B cell (primary cell): ENCODE measurements around the gene ELMO1. TPM values are rescaled to one million over a fixed set of nuclear protein-coding genes. Genes with fewer than 3 reads are reported as not detected.

ENCODE experiments used
- ATAC-seq: fragments of 200-7000 bp; cut with Tn5 transposase; one replicate; pipeline ENCODE4 v1.10.0; 2021; ENCODE audit warnings: low read depth, mild to moderate bottlenecking, moderate number of reproducible peaks, moderate library complexity
- CTCF ChIA-PET: fragments of 350-600 bp; sonication (Branson Sonifier 250); formaldehyde crosslinking; loops from one replicate; lab custom pipeline; 2021; ENCODE audit warnings: antibody characterized with exemption, inconsistent platforms; lab: Charles Lee
- POLR2A ChIA-PET: fragments of 350-600 bp; sonication (Branson Sonifier 250); formaldehyde crosslinking; loops from one replicate; lab custom pipeline; 2021; ENCODE audit warnings: antibody characterized with exemption; lab: Charles Lee
- DNase-seq: peaks from one replicate; pipeline ENCODE4 v3.0.0; 2013
- H2AFZ ChIP-seq: 2 replicates; pipeline ENCODE4 v1.6.1; 2012; ENCODE audit warnings: mild to moderate bottlenecking, low read depth, low read length; ENCODE audit not compliant: insufficient read depth, poor library complexity, severe bottlenecking
- H3K27ac ChIP-seq, 2 donors: 1 replicate in 1 of 2; 2 replicates in 1 of 2; pipeline ENCODE4 v1.5.1; 2012 to 2013; ENCODE audit warnings: low read length in 2 of 2, mild to moderate bottlenecking in 2 of 2, moderate library complexity in 1 of 2
- H3K27me3 ChIP-seq, 4 experiments: fragments of 200-600 bp in 1 of 4; sonication (generic) in 1 of 4; replicated peaks in 1 of 4; 1 replicate in 2 of 4; 2 replicates in 2 of 4; pipeline versions ENCODE4 v1.6.1 to v1.7.0; 2013 to 2016; ENCODE audit warnings: low read length in 3 of 4, mild to moderate bottlenecking in 2 of 4, mixed read lengths in 1 of 4, moderate library complexity in 1 of 4; ENCODE audit not compliant: insufficient read depth in 4 of 4, control insufficient read depth in 3 of 4; ENCODE audit errors: control extremely low read depth in 1 of 4
- H3K36me3 ChIP-seq, 2 experiments: replicated peaks in 1 of 2; 1 replicate in 1 of 2; 2 replicates in 1 of 2; pipeline versions ENCODE4 v1.6.1 to v1.7.1; 2013; ENCODE audit warnings: low read length in 1 of 2; ENCODE audit not compliant: insufficient read depth in 2 of 2, control insufficient read depth in 1 of 2; ENCODE audit errors: control extremely low read depth in 1 of 2, extremely low read depth in 1 of 2
- H3K4me1 ChIP-seq, 2 donors: fragments of 200-600 bp in 1 of 2; sonication (generic) in 1 of 2; 1 replicate in 1 of 2; 2 replicates in 1 of 2; pipeline versions ENCODE4 v1.5.1 to v1.6.1; 2013 to 2017; ENCODE audit warnings: low read length in 2 of 2; ENCODE audit not compliant: control insufficient read depth in 2 of 2, insufficient read depth in 2 of 2
- H3K4me2 ChIP-seq: replicated peaks from 2 replicates; pipeline ENCODE3; 2012; ENCODE audit warnings: mild to moderate bottlenecking, low read depth, low read length; ENCODE audit not compliant: poor library complexity, severe bottlenecking
- H3K4me3 ChIP-seq, 5 experiments: fragments of 200-600 bp in 1 of 5; sonication (generic) in 1 of 5; 1 replicate in 3 of 5; 2 replicates in 2 of 5; pipeline versions ENCODE4 v1.5.1 to v1.7.0; 2011 to 2016; ENCODE audit warnings: low read length in 4 of 5, mild to moderate bottlenecking in 4 of 5, low read depth in 2 of 5, control low read depth in 1 of 5, moderate library complexity in 1 of 5; ENCODE audit not compliant: insufficient read depth in 1 of 5; ENCODE audit errors: control extremely low read depth in 1 of 5, extremely low read depth in 1 of 5
- H3K79me2 ChIP-seq: fragments of 200-600 bp; sonication (generic); one replicate; pipeline ENCODE4 v1.6.0; 2016; ENCODE audit warnings: low read length; ENCODE audit not compliant: control insufficient read depth, insufficient read depth
- H3K9ac ChIP-seq: fragments of 200-600 bp; sonication (generic); 2 replicates; pipeline ENCODE4 v1.6.1; 2017; ENCODE audit warnings: mild to moderate bottlenecking, low read length, moderate library complexity
- H3K9me3 ChIP-seq, 3 donors: one replicate each; pipeline versions ENCODE4 v1.6.1 to v1.7.1; 2013; ENCODE audit warnings: low read length in 2 of 3; ENCODE audit not compliant: control insufficient read depth in 2 of 3, insufficient read depth in 1 of 3; ENCODE audit errors: control extremely low read depth in 1 of 3
- H4K20me1 ChIP-seq: 2 replicates; pipeline ENCODE4 v1.6.0; 2012; ENCODE audit warnings: mild to moderate bottlenecking, low read length; ENCODE audit not compliant: insufficient read depth, control insufficient read depth, poor library complexity, severe bottlenecking
- H3K27ac Mint-ChIP-seq: one replicate; pipeline ENCODE4 v1.8.0; 2021; ENCODE audit warnings: mixed read lengths
- H3K27me3 Mint-ChIP-seq: one replicate; pipeline ENCODE4 v1.8.0; 2021; ENCODE audit warnings: mixed read lengths
- H3K4me1 Mint-ChIP-seq: one replicate; pipeline ENCODE4 v1.8.0; 2021; ENCODE audit warnings: mixed read lengths
- H3K4me3 Mint-ChIP-seq: one replicate; pipeline ENCODE4 v1.8.0; 2021; ENCODE audit warnings: mixed read lengths
- H3K9me3 Mint-ChIP-seq: one replicate; pipeline ENCODE4 v1.8.0; 2022; ENCODE audit warnings: mixed read lengths; ENCODE audit not compliant: insufficient read depth
- EZH2 ChIP-seq: IDR thresholded peaks from 2 replicates; pipeline ENCODE4 v1.6.1; 2012; ENCODE audit warnings: borderline replicate concordance, low read depth, mild to moderate bottlenecking, moderate library complexity, low read length; ENCODE audit not compliant: insufficient read depth, poor library complexity, severe bottlenecking
- WGBS: methylation state at CpG from one replicate; pipeline ENCODE4 v1.1.5; 2013; ENCODE audit warnings: missing lambda C conversion rate; ENCODE audit not compliant: insufficient coverage; 5-methylcytosine and 5-hydroxymethylcytosine counted together
- intact Hi-C: fragments of 100-400 bp; cut with micrococcal nuclease; formaldehyde crosslinking; loops from one replicate; pipeline ENCODE4 v1.10.0; 2022
- polyA plus RNA-seq: library from polyadenylated mRNA; depleted of rRNA; stranded (reverse); fragments of >200 nt; gene quantifications from 2 replicates; pipeline ENCODE4 v1.2.3, GENCODE V29; 2012
- total RNA-seq, 2 donors: library from RNA; stranded (reverse); fragments of 120-200 nt in 1 of 2; gene quantifications; 1 replicate in 1 of 2; 2 replicates in 1 of 2; pipeline versions ENCODE4 v1.2.3 to v1.2.4, GENCODE V29; 2013 to 2022
- TF ChIP-seq, protein P1 (sequence below): fragments of 200-600 bp; IDR thresholded peaks from one replicate; pipeline ENCODE4 v1.8.0; 2022; ENCODE audit warnings: antibody characterized with exemption, mild to moderate bottlenecking

Gene ELMO1
- total and polyA plus RNA-seq, 2 donors (not counting 1 experiment from before 2014, with no cell fraction given): 44.7 to 177 TPM

DNA sequence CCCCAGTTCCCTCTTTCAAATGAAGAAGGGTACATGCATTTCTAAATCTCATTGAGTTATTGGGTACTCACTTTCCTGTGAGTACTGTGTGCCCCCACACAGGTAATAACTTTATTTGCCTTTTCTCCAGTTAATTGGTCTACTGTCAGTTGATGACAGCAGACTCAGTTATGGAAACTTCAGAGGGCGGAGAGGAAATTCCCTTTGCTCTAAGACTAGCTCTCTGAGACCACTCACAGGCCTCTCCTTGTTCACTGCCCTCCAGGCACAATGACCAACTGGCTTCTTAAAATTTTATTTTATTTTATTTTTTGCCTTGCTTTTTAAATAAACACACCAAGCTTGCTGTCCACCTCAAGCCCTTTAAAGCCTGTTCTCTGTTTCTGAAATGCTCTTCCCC lies 488.6 kb downstream of the ELMO1 start:
- Histone ChIP-seq H3K36me3 (peaks cover 0 to 6% of the 10 kb centered on the region in 2 experiments), H3K9ac (no peak overlapping the region), H3K27me3 (no peaks in the 10 kb centered on the region), H3K27ac (no peak overlapping the region), H3K4me2 (no peak overlapping the region), H3K4me3 (no peak overlapping the region), H2AFZ (no peak overlapping the region), H3K4me1 (peaks cover 0 to 14% of the 10 kb centered on the region in 2 donors), H3K79me2 (peaks cover 10% of the 10 kb centered on the region), H3K9me3 (no peaks in the 10 kb centered on the region), H4K20me1 (peaks cover 25% of the 10 kb centered on the region)
- Mint-ChIP-seq H3K9me3 (no peaks in the 10 kb centered on the region), H3K4me1 (peaks cover 18% of the 10 kb centered on the region), H3K27me3 (no peaks in the 10 kb centered on the region), H3K4me3 (no peak overlapping the region), H3K27ac (no peak overlapping the region)
- TF ChIP-seq EZH2: no peak
- TF ChIP-seq, protein P1, sequence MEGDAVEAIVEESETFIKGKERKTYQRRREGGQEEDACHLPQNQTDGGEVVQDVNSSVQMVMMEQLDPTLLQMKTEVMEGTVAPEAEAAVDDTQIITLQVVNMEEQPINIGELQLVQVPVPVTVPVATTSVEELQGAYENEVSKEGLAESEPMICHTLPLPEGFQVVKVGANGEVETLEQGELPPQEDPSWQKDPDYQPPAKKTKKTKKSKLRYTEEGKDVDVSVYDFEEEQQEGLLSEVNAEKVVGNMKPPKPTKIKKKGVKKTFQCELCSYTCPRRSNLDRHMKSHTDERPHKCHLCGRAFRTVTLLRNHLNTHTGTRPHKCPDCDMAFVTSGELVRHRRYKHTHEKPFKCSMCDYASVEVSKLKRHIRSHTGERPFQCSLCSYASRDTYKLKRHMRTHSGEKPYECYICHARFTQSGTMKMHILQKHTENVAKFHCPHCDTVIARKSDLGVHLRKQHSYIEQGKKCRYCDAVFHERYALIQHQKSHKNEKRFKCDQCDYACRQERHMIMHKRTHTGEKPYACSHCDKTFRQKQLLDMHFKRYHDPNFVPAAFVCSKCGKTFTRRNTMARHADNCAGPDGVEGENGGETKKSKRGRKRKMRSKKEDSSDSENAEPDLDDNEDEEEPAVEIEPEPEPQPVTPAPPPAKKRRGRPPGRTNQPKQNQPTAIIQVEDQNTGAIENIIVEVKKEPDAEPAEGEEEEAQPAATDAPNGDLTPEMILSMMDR: no peak
- POLR2A ChIA-PET: no interaction called here
- intact Hi-C loops: no loop called here
- DNase-seq: no peak
- no CpG with 5 or more reads among the region's 1 CpG for WGBS
- no peak for ATAC-seq
- CTCF ChIA-PET: interaction anchor here (1.4 to 1.7 kb wide), 2 partner anchors 9 to 222 kb away, joined by 3 read pairs; no protein-coding TSS in a partner anchor

DNA sequence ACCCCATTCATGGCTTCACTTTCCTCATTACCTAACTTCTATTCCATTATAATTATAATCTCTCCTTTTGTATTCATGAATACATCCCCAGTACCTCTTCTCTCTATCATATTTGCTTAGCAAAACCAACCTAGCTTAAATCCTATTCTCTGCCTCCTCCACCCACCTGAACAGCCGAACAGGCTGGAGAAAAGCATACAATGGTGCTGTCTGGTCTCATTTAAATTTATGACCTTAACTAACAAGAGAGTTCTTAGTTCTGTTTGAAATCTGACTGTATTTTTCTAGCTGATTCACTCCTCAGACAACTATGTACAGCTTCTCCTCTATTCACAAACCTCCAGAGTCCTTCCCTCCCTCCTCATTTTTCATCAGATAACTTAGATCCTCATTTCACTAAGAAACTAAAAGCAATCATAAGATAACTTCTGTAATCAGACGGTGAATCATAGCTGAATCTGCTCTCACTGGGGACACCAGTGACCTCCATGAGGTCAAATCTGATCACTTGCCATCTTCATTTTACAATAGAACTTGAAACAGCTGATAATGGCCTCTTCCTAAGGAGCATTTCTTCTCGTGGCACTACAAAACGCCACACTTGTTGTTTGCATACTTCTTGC lies 490.4 kb downstream of the ELMO1 start:
- Histone ChIP-seq H3K4me1 (peaks cover 0 to 14% of the 10 kb centered on the region in 2 donors), H4K20me1 (peaks cover 18% of the 10 kb centered on the region), H3K79me2 (peaks cover 10% of the 10 kb centered on the region), H3K9me3 (no peaks in the 10 kb centered on the region), H3K36me3 (peaks cover 0 to 6% of the 10 kb centered on the region in 2 experiments), H3K9ac (no peak overlapping the region), H3K4me2 (no peak overlapping the region), H3K27ac (no peak overlapping the region), H2AFZ (no peak overlapping the region), H3K27me3 (no peaks in the 10 kb centered on the region), H3K4me3 (no peak overlapping the region)
- intact Hi-C loops: no loop called here
- H3K27me3 Mint-ChIP-seq: no peaks in the 10 kb centered on the region
- DNase-seq (no peak), ATAC-seq (no peak)
- CTCF ChIA-PET: no interaction called here
- no peak overlapping the region for H3K4me3 Mint-ChIP-seq
- TF ChIP-seq, protein P1: no peak
- TF ChIP-seq EZH2: no peak
- 89% methylated on average over 3 of the region's 4 CpGs for WGBS
- no peak overlapping the region for H3K27ac Mint-ChIP-seq
- POLR2A ChIA-PET: no interaction called here
- H3K9me3 Mint-ChIP-seq: no peaks in the 10 kb centered on the region
- peaks cover 23% of the 10 kb centered on the region for H3K4me1 Mint-ChIP-seq
